Ishikawa (cell line): ENCODE data around the gene MYO16.

Source experiments
- CEBPB ChIP-seq: IDR thresholded peaks from 2 replicates; pipeline ENCODE4 v1.6.1; 2012
- CREB1 ChIP-seq: IDR thresholded peaks from 2 replicates; pipeline ENCODE4 v1.6.1; 2012; ENCODE audit warnings: low read depth
- EGR1 ChIP-seq: IDR thresholded peaks from 2 replicates; pipeline ENCODE4 v1.6.1; 2012
- EP300 ChIP-seq: IDR thresholded peaks from 2 replicates; pipeline ENCODE4 v1.6.1; 2012; ENCODE audit warnings: borderline replicate concordance
- FOXM1 ChIP-seq: IDR thresholded peaks from 2 replicates; pipeline ENCODE4 v1.6.1; 2012; ENCODE audit warnings: low read depth, borderline replicate concordance
- MAX ChIP-seq: IDR thresholded peaks from 2 replicates; pipeline ENCODE4 v1.6.1; 2012
- NFIC ChIP-seq: IDR thresholded peaks from 2 replicates; pipeline ENCODE4 v1.6.1; 2012
- RAD21 ChIP-seq: IDR thresholded peaks from 2 replicates; pipeline ENCODE4 v1.6.1; 2012; ENCODE audit warnings: low read depth
- REST ChIP-seq: IDR thresholded peaks from 2 replicates; pipeline ENCODE4 v1.6.1; 2012; ENCODE audit warnings: low read depth, mild to moderate bottlenecking
- TAF1 ChIP-seq: IDR thresholded peaks from 2 replicates; pipeline ENCODE4 v1.6.1; 2012; ENCODE audit warnings: low read depth, mild to moderate bottlenecking
- TCF12 ChIP-seq: IDR thresholded peaks from 2 replicates; pipeline ENCODE4 v1.6.1; 2012; ENCODE audit warnings: low read depth
- TEAD4 ChIP-seq: IDR thresholded peaks from 2 replicates; pipeline ENCODE4 v1.6.1; 2012
- YY1 ChIP-seq: IDR thresholded peaks from 2 replicates; pipeline ENCODE4 v1.6.1; 2012; ENCODE audit warnings: low read depth
- ZBTB7A ChIP-seq: IDR thresholded peaks from 2 replicates; pipeline ENCODE4 v1.6.1; 2012; ENCODE audit warnings: low read depth
- TF ChIP-seq, protein P1 (sequence below): IDR thresholded peaks from 2 replicates; pipeline ENCODE4 v1.6.1; 2012

MYO16 gene

DNA sequence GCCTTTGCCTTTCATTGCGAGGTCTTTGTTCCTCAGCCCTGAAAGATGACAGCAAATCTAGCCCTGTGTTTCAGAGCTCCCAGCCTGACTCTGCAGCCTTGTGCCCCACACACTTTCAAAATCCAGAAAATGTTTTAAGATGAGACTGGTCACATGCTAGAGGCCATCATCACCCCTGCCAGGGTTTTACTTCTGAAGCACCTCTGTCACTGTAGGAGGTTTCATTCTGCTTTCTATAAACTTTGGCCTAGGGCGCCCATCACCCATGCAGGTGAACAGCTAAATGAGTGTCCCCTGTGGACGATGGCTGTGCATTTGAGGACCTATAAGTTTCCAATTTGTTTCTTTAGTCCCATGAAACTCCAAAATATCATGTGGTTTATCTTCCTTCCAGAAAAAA is 574.2 kb downstream of the MYO16 start:
- no peak for TF ChIP-seq FOXM1
- TF ChIP-seq REST = no peak
- no peak for TF ChIP-seq MAX
- no peak for TF ChIP-seq TAF1
- no peak for TF ChIP-seq EP300
- TF ChIP-seq CEBPB = no peak
- no peak for TF ChIP-seq TCF12
- TF ChIP-seq CREB1 = no peak
- TF ChIP-seq, protein P1, sequence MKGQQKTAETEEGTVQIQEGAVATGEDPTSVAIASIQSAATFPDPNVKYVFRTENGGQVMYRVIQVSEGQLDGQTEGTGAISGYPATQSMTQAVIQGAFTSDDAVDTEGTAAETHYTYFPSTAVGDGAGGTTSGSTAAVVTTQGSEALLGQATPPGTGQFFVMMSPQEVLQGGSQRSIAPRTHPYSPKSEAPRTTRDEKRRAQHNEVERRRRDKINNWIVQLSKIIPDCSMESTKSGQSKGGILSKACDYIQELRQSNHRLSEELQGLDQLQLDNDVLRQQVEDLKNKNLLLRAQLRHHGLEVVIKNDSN = no peak
- no peak for TF ChIP-seq TEAD4
- no peak for TF ChIP-seq NFIC
- no peak for TF ChIP-seq RAD21
- TF ChIP-seq ZBTB7A = no peak
- no peak for TF ChIP-seq YY1
- no peak for TF ChIP-seq EGR1

DNA sequence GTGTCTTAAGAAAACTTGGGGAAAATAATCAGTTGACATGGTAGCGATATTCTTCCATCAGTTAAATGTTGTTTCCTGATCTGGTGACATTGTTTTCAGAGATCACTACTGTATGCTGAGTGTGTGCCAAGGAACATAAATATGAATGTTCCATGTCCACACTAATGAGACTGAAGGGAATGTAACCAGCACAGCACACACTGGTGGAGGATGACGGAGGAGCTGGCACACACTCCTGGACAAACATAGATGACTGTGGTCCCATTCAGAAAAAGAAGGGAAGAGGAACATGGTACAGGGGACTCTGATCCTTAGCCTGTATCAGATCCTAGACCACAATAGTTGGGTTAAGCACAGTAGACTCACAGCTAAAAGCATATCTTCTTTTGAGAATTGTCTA is 574.8 kb downstream of the MYO16 start:
- no peak for TF ChIP-seq EP300

- TF ChIP-seq EGR1 (no peak), EP300 (no peak), ZBTB7A (no peak), TEAD4 (no peak), RAD21 (no peak), TCF12 (no peak), YY1 (no peak), CEBPB (no peak), MAX (no peak), REST (no peak), CREB1 (no peak), FOXM1 (no peak), TAF1 (no peak), NFIC (no peak)
- TF ChIP-seq, protein P1 = no peak
These were observed 575.2 kb downstream of the MYO16 start for GRCh38 chr13:109204657-109205056.

DNA sequence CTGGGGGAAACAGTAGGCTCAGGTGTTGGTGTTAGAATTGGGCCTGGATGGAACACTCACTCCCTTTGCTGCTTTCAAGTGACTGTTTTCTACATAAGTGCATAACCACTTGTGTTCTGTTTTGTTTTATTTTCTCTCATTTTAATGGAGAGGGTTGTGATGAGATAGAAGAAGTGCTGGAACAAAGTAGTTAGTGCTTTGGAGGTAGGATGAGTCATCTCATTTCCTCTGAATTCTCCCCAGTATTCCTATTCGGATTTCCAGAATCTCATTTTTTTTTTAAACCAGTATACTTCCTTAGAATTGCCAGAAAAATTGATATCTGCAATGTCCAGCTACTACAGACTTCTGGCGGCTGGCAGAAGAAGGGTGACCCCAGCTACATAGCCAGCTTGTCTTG is 575.9 kb downstream of the MYO16 start:
- TF ChIP-seq FOXM1 (no peak), CEBPB (no peak), REST (no peak), TCF12 (no peak), TEAD4 (no peak), EGR1 (no peak), RAD21 (no peak), YY1 (no peak), TAF1 (no peak)

DNA sequence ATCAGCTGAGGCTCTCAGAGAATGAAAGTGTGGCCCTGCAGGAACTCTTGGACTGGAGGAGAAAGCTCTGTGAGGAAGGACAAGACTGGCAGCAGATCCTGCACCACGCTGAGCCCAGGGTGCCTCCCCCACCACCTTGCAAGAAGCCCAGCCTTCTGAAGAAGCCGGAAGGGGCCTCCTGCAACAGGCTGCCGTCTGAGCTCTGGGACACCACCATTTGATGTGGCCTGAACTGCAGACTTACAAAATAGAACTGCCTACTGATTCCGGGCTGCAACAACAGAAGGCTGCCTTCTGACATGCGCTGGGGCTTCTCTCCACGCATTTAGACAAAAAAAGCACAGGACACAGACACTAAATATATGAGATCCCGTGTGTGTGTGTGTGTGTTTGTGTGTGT is 577.2 kb downstream of the MYO16 start:
- TF ChIP-seq FOXM1 (no peak), TAF1 (no peak), EP300 (no peak), REST (no peak), RAD21 (no peak), MAX (no peak), TEAD4 (no peak), CREB1 (no peak)
